Stomach (tissue), 4 donors: ENCODE measurements around the gene CELF2.

Experiments
- EP300 ChIP-seq: sonication (generic); formaldehyde crosslinking; IDR thresholded peaks from one replicate; pipeline ENCODE4 v1.6.1; 2017; ENCODE audit warnings: antibody characterized with exemption
- POLR2A ChIP-seq, 4 donors: fragments of 450-650 bp; IDR thresholded peaks; one replicate each; pipeline ENCODE4 v1.6.1; 2016; ENCODE audit warnings: antibody characterized with exemption in 4 of 4, control low read depth in 2 of 4, mild to moderate bottlenecking in 1 of 4, moderate library complexity in 1 of 4
- TF ChIP-seq, protein P1 (sequence below), 7 experiments: fragments of 450-650 bp in 4 of 7; fragments of 200-600 bp in 3 of 7; sonication (generic) in 3 of 7; IDR thresholded peaks; one replicate each; pipeline ENCODE4 v1.5.1; 2016 to 2019; ENCODE audit warnings: antibody characterized with exemption in 7 of 7, control low read depth in 2 of 7, mild to moderate bottlenecking in 1 of 7

- TF ChIP-seq, protein P1, sequence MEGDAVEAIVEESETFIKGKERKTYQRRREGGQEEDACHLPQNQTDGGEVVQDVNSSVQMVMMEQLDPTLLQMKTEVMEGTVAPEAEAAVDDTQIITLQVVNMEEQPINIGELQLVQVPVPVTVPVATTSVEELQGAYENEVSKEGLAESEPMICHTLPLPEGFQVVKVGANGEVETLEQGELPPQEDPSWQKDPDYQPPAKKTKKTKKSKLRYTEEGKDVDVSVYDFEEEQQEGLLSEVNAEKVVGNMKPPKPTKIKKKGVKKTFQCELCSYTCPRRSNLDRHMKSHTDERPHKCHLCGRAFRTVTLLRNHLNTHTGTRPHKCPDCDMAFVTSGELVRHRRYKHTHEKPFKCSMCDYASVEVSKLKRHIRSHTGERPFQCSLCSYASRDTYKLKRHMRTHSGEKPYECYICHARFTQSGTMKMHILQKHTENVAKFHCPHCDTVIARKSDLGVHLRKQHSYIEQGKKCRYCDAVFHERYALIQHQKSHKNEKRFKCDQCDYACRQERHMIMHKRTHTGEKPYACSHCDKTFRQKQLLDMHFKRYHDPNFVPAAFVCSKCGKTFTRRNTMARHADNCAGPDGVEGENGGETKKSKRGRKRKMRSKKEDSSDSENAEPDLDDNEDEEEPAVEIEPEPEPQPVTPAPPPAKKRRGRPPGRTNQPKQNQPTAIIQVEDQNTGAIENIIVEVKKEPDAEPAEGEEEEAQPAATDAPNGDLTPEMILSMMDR (IDR thresholded peaks at IDR 0.05), result no peak
- TF ChIP-seq EP300 (no peak), POLR2A (IDR thresholded peaks at IDR 0.05) (no peak)
These were observed 227.8 kb downstream of the CELF2 start for GRCh38 chr10:11245510-11245909.
